GM12878 (cell line): Measurements from ENCODE around the gene PIERCE2. TPM values are rescaled to one million over a fixed set of nuclear protein-coding genes. Genes with fewer than 3 reads are reported as not detected.

Experiments used
- ASH2L ChIP-seq: fragments of 300-600, 200-600 bp; sonication (generic); IDR thresholded peaks from 2 replicates; pipeline ENCODE4 v1.6.1; 2017; ENCODE audit warnings: low read depth, mild to moderate bottlenecking, borderline replicate concordance
- BCLAF1 ChIP-seq: fragments of 450-650 bp; IDR thresholded peaks from 2 replicates; pipeline ENCODE4 v1.6.1; 2017; ENCODE audit warnings: antibody characterized with exemption, mild to moderate bottlenecking, moderate library complexity
- CBX3 ChIP-seq: fragments of 200-600 bp; sonication (generic); IDR thresholded peaks from 2 replicates; pipeline ENCODE4 v1.6.1; 2016; ENCODE audit warnings: low read depth, borderline replicate concordance
- CHD2 ChIP-seq: IDR thresholded peaks from 2 replicates; pipeline ENCODE4 v1.6.1; 2011; ENCODE audit warnings: low read depth, low read length, improper control_type of control experiment, borderline replicate concordance
- CREB1 ChIP-seq: IDR thresholded peaks from 2 replicates; pipeline ENCODE4 v1.6.1; 2012; ENCODE audit warnings: low read depth, mild to moderate bottlenecking, inconsistent platforms
- CUX1 ChIP-seq: IDR thresholded peaks from 2 replicates; pipeline ENCODE4 v1.6.1; 2012; ENCODE audit warnings: improper control_type of control experiment, low read depth, low read length; ENCODE audit not compliant: insufficient replicate concordance
- GABPA ChIP-seq: IDR thresholded peaks from 2 replicates; pipeline ENCODE4 v1.6.1; 2014; ENCODE audit warnings: antibody characterized with exemption, low read depth, mild to moderate bottlenecking, inconsistent platforms
- KDM1A ChIP-seq: fragments of 200-600 bp; sonication (generic); IDR thresholded peaks from 2 replicates; pipeline ENCODE4 v1.6.1; 2016; ENCODE audit warnings: borderline replicate concordance
- MYB ChIP-seq: fragments of 150-350 bp; IDR thresholded peaks from 2 replicates; pipeline ENCODE4 v1.6.1; 2014; ENCODE audit warnings: mild to moderate bottlenecking, low read depth, low read length, borderline replicate concordance
- NR2C1 ChIP-seq: fragments of 450-650 bp; IDR thresholded peaks from 2 replicates; pipeline ENCODE4 v1.6.1; 2017; ENCODE audit warnings: antibody characterized with exemption, mild to moderate bottlenecking, moderate library complexity
- NR2F1 ChIP-seq: fragments of 450-650 bp; conservative IDR thresholded peaks from 2 replicates; pipeline ENCODE4 v1.6.1; 2017; ENCODE audit warnings: mild to moderate bottlenecking
- SKIL ChIP-seq: fragments of 450-650 bp; IDR thresholded peaks from 2 replicates; pipeline ENCODE4 v1.6.1; 2017; ENCODE audit warnings: mild to moderate bottlenecking, low read depth, inconsistent platforms; ENCODE audit not compliant: poor library complexity, severe bottlenecking
- SP1 ChIP-seq: IDR thresholded peaks from one replicate; pipeline ENCODE4 v1.6.1; 2011; ENCODE audit warnings: low read depth, low read length
- TARDBP ChIP-seq: IDR thresholded peaks from 2 replicates; pipeline ENCODE4 v1.6.1; 2016; ENCODE audit warnings: borderline replicate concordance
- TCF3 ChIP-seq: IDR thresholded peaks from 2 replicates; pipeline ENCODE4 v1.6.1; 2012; ENCODE audit warnings: low read depth, mild to moderate bottlenecking, low read length, borderline replicate concordance; ENCODE audit not compliant: insufficient read depth
- ZNF622 ChIP-seq: fragments of 450-650 bp; IDR thresholded peaks from 2 replicates; pipeline ENCODE4 v1.6.1; 2017; ENCODE audit warnings: mild to moderate bottlenecking, inconsistent platforms
- polyA plus RNA-seq, 11 experiments: library from polyadenylated mRNA; depleted of rRNA in 4 of 11; unstranded in 6 of 11; stranded (reverse) in 5 of 11; fragments of >200 nt; fragmentation: Nextera tagmentation in 4 of 11; fragmentation: Illumina TruSeq in 1 of 11; extraction: Ambion mirVana in 4 of 11; extraction: Trizol in 1 of 11; gene quantifications; 1 replicate in 1 of 11; 2 replicates in 10 of 11; pipeline versions ENCODE4 v1.2.1 to v1.2.3, GENCODE V29; 2011 to 2016; ENCODE audit warnings: inconsistent platforms in 2 of 11, missing spikeins in 2 of 11, low read depth in 1 of 11
- total RNA-seq, 4 experiments: library from RNA; depleted of rRNA in 3 of 4; stranded (reverse); fragments of >200 nt in 3 of 4; fragmentation: Illumina TruSeq in 1 of 4; extraction: Trizol in 1 of 4; gene quantifications; 2 replicates each; pipeline versions ENCODE4 v1.2.1 to v1.2.3, GENCODE V29; 2013 to 2021
- TF ChIP-seq, protein P1 (sequence below): IDR thresholded peaks from 2 replicates; pipeline ENCODE4 v1.6.1; 2011; ENCODE audit warnings: low read depth, mild to moderate bottlenecking, low read length, moderate library complexity, borderline replicate concordance; ENCODE audit errors: extremely low read depth
- TF ChIP-seq, protein P2 (sequence below): IDR thresholded peaks from 2 replicates; pipeline ENCODE4 v1.6.1; 2012; ENCODE audit warnings: low read depth, low read length, improper control_type of control experiment

PIERCE2 gene
- total and polyA plus RNA-seq, 10 of the 15 experiments (the other 5 are each of a cell fraction or from before 2014, with no cell fraction given), result 0.33 to 1.4 (median 0.89) TPM; not detected in 1

DNA sequence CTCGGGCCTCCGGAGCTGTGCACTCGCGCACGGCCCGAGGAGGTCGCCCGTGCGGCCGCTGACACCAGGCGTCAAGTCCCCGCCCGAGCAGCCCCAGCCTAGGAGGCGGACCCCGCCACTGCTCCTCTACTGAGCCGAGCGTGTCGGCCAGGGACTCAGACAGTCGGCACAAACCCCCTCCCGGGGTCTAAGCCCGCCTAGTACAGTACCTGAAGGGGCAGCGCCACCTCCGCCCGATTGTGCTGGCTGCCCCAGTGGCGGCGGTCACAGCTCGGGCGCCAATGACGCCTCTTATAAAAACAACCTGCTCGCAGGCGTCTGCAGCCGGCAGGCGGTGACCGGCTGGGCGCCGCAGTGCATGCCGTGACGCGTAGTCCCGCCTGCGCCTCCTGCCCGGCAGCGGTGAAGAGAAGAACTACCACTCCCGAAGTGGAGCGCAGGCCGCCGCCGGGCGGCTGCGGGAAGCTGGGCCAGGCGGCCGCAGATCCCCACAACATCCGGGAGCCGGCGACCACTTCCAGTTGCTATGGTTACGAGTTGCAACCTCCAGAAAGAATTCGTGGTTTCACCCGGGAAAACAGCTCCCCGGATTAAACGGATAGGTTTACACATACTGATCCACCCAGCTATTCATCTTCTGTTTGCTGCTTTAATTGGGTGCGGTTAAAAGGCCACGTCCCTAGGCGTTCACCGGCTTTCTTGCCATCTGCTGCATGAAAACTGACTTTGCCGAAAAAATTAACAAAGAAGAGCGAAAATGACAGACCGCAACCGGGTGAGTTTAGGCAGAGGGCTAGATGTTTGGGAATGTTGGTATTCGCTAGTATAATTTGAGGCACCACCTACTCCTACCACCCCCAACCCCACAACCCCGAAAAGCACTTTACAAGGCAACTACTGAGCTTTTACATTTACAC is at the start of gene PIERCE2, which contains the start of gene CCPG1 (continued):
- TF ChIP-seq TCF3, result peak; percentile 62; the same call in 1 of the 2 replicates
- TF ChIP-seq, protein P1, sequence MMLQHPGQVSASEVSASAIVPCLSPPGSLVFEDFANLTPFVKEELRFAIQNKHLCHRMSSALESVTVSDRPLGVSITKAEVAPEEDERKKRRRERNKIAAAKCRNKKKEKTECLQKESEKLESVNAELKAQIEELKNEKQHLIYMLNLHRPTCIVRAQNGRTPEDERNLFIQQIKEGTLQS, result no peak
- TF ChIP-seq, protein P2, sequence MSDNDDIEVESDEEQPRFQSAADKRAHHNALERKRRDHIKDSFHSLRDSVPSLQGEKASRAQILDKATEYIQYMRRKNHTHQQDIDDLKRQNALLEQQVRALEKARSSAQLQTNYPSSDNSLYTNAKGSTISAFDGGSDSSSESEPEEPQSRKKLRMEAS, result peak; percentile 13
- no peak for TF ChIP-seq CBX3
- no peak for TF ChIP-seq BCLAF1
- peak; percentile 62 for TF ChIP-seq NR2F1
- no peak for TF ChIP-seq ZNF622
- peak; percentile 87 for TF ChIP-seq CREB1
- TF ChIP-seq ASH2L, result 0 out of 2 replicates have a peak, but pooled peaks have one; percentile 35
- no peak for TF ChIP-seq MYB
- TF ChIP-seq KDM1A, result no peak
- TF ChIP-seq GABPA, result peak; percentile 49; the same call in 1 of the 2 replicates
- TF ChIP-seq SP1, result no peak
- peak; percentile 19 for TF ChIP-seq CUX1
- 0 out of 2 replicates have a peak, but pooled peaks have one; percentile 46 for TF ChIP-seq NR2C1
- no peak for TF ChIP-seq SKIL
- TF ChIP-seq TARDBP, result no peak; the same call in 1 of the 2 replicates
- TF ChIP-seq CHD2, result no peak
